Natural killer cell (primary cell): ENCODE results near the gene VN1R5. TPM values are rescaled to one million over a fixed set of nuclear protein-coding genes. Genes with fewer than 3 reads are reported as not detected.

Source experiments
- ATAC-seq, 3 donors: fragments of 150-1000 bp in 2 of 3; fragments of 200-7000 bp in 1 of 3; cut with Tn5 transposase; 1 replicate in 1 of 3; 2 replicates in 2 of 3; pipeline ENCODE4 v1.10.0; 2021; ENCODE audit warnings: mild to moderate bottlenecking in 2 of 3, moderate library complexity in 2 of 3
- DNase-seq, 2 donors: peaks; one replicate each; pipeline versions ENCODE4 v3.0.0 to v3.0.0-alpha.2; 2013 to 2021; ENCODE audit warnings: mixed read lengths in 1 of 2
- H3K27ac ChIP-seq: one replicate; pipeline ENCODE4 v1.5.1; 2013; ENCODE audit warnings: mild to moderate bottlenecking, low read length
- H3K27me3 ChIP-seq: one replicate; pipeline ENCODE4 v1.6.1; 2013; ENCODE audit warnings: low read length; ENCODE audit not compliant: control insufficient read depth, insufficient read depth
- H3K36me3 ChIP-seq: one replicate; pipeline ENCODE4 v1.6.1; 2013; ENCODE audit warnings: low read length; ENCODE audit not compliant: control insufficient read depth, insufficient read depth
- H3K4me1 ChIP-seq: one replicate; pipeline ENCODE4 v1.6.1; 2013; ENCODE audit warnings: low read length; ENCODE audit not compliant: control insufficient read depth, insufficient read depth
- H3K4me3 ChIP-seq: one replicate; pipeline ENCODE4 v1.5.1; 2013; ENCODE audit warnings: low read length
- H3K9me3 ChIP-seq: one replicate; pipeline ENCODE4 v1.6.1; 2013; ENCODE audit warnings: low read length; ENCODE audit not compliant: control insufficient read depth, insufficient read depth
- H3K27ac Mint-ChIP-seq, 2 donors: one replicate each; pipeline ENCODE4 v1.8.0; 2022; ENCODE audit warnings: mild to moderate bottlenecking in 2 of 2, mixed read lengths in 2 of 2, moderate library complexity in 1 of 2
- H3K27me3 Mint-ChIP-seq, 2 donors: one replicate each; pipeline ENCODE4 v1.8.0; 2022; ENCODE audit warnings: low read depth in 2 of 2, mixed read lengths in 2 of 2
- H3K36me3 Mint-ChIP-seq: one replicate; pipeline ENCODE4 v1.8.0; 2022; ENCODE audit warnings: mixed read lengths
- H3K4me1 Mint-ChIP-seq, 2 donors: one replicate each; pipeline ENCODE4 v1.8.0; 2022; ENCODE audit warnings: mixed read lengths in 2 of 2
- H3K4me3 Mint-ChIP-seq: one replicate; pipeline ENCODE4 v1.8.0; 2022; ENCODE audit warnings: mild to moderate bottlenecking, moderate library complexity, mixed read lengths
- H3K9me3 Mint-ChIP-seq, 2 donors: one replicate each; pipeline ENCODE4 v1.8.0; 2022; ENCODE audit warnings: mixed read lengths in 2 of 2
- CTCF ChIP-seq: fragments of 200-600 bp; IDR thresholded peaks from one replicate; pipeline ENCODE4 v1.8.0; 2022; ENCODE audit warnings: antibody characterized with exemption
- WGBS: methylation state at CpG from one replicate; pipeline ENCODE4 v1.1.7; 2013; ENCODE audit warnings: missing lambda C conversion rate; ENCODE audit not compliant: insufficient coverage; 5-methylcytosine and 5-hydroxymethylcytosine counted together
- intact Hi-C: fragments of 100-400 bp; cut with micrococcal nuclease; formaldehyde crosslinking; loops from one replicate; pipeline ENCODE4 v1.14.2; 2022
- total RNA-seq, 4 donors: library from RNA; stranded (reverse); fragments of 120-200 nt in 1 of 4; gene quantifications; one replicate each; pipeline versions ENCODE4 v1.2.3 to v1.2.4, GENCODE V29; 2013 to 2022

Gene VN1R5
- total RNA-seq, 3 donors from 2014 or later (not counting 1 experiment from before 2014, with no cell fraction given): not detected

- H3K4me3 ChIP-seq: no peak overlapping the region
- H3K36me3 ChIP-seq: peaks cover 4% of the 10 kb centered on the region
- no peaks in the 10 kb centered on the region for H3K9me3 Mint-ChIP-seq
- H3K27ac ChIP-seq: no peak overlapping the region
- 94% methylated on average over 8 of the region's 8 CpGs for WGBS
- no peaks in the 10 kb centered on the region for H3K27me3 Mint-ChIP-seq
- ATAC-seq: no peak
- H3K9me3 ChIP-seq: no peaks in the 10 kb centered on the region
- intact Hi-C loops: no loop called here
- no peak overlapping the region for H3K27ac Mint-ChIP-seq
- DNase-seq: no peak
- peaks cover 7 to 14% of the 10 kb centered on the region in 2 donors for H3K4me1 Mint-ChIP-seq
- H3K4me1 ChIP-seq: peaks cover 3% of the 10 kb centered on the region
- no peak overlapping the region for H3K4me3 Mint-ChIP-seq
- H3K36me3 Mint-ChIP-seq: no peaks in the 10 kb centered on the region
- H3K27me3 ChIP-seq: no peaks in the 10 kb centered on the region
- TF ChIP-seq CTCF: no peak
Measured at GRCh38 chr1:247296599-247297180, 40.8 kb downstream of the VN1R5 start.

GRCh38 chr1:247297263-247298123 lies 41.6 kb downstream of the VN1R5 start:
- Mint-ChIP-seq H3K27ac (no peak overlapping the region), H3K27me3 (no peaks in the 10 kb centered on the region), H3K4me1 (peaks cover 0 to 6% of the 10 kb centered on the region in 2 donors), H3K4me3 (no peak overlapping the region), H3K9me3 (no peaks in the 10 kb centered on the region), H3K36me3 (peaks cover 3% of the 10 kb centered on the region)
- ATAC-seq: no peak
- Histone ChIP-seq H3K9me3 (no peaks in the 10 kb centered on the region), H3K4me3 (no peak overlapping the region), H3K27me3 (no peaks in the 10 kb centered on the region), H3K27ac (no peak overlapping the region), H3K4me1 (no peaks in the 10 kb centered on the region), H3K36me3 (peaks cover 4% of the 10 kb centered on the region)
- DNase-seq: no peak
- no peak for TF ChIP-seq CTCF
- intact Hi-C loops: no loop called here
- 66% methylated on average over 9 of the region's 9 CpGs for WGBS

GRCh38 chr1:247298124-247298481 lies 42.2 kb downstream of the VN1R5 start:
- Histone ChIP-seq H3K4me3 (no peak overlapping the region), H3K4me1 (no peaks in the 10 kb centered on the region), H3K27me3 (no peaks in the 10 kb centered on the region), H3K9me3 (no peaks in the 10 kb centered on the region), H3K27ac (no peak overlapping the region), H3K36me3 (peaks cover 4% of the 10 kb centered on the region)
- peaks cover 0 to under 1% of the 10 kb centered on the region in 2 donors for H3K4me1 Mint-ChIP-seq
- DNase-seq: no peak
- H3K4me3 Mint-ChIP-seq: no peak overlapping the region
- H3K27me3 Mint-ChIP-seq: no peaks in the 10 kb centered on the region
- no peaks in the 10 kb centered on the region for H3K9me3 Mint-ChIP-seq
- TF ChIP-seq CTCF: no peak
- H3K36me3 Mint-ChIP-seq: peaks cover 9% of the 10 kb centered on the region
- no peak overlapping the region for H3K27ac Mint-ChIP-seq
- 90% methylated on average over 6 of the region's 6 CpGs for WGBS
- no peak for ATAC-seq
- intact Hi-C loops: no loop called here
